Measurements from ENCODE around the gene LHCGR. TPM values are rescaled to one million over a fixed set of nuclear protein-coding genes. Genes with fewer than 3 reads are reported as not detected.

The LHCGR gene
- total RNA-seq, 1 experiment from 2014 or later: 0.31 TPM

DNA sequence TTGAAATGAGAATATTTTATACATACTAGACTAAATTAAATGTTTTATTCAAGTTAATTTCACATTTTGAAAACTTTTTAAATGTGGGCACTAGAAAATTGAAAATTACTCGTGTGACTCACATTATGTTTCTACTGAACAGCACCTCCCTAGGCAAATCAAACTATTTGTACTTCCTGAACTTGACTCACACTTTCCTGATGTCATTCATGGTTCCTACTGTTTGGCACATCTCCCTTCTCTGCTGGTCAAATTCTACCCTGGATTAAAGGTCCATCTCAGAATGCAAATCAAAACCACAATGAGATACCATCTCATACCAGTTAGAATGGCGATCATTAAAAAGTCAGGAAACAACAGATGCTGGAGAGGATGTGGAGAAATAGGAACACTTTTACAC is 16.7 kb downstream of the LHCGR start (continued):
- TF ChIP-seq, protein P1, sequence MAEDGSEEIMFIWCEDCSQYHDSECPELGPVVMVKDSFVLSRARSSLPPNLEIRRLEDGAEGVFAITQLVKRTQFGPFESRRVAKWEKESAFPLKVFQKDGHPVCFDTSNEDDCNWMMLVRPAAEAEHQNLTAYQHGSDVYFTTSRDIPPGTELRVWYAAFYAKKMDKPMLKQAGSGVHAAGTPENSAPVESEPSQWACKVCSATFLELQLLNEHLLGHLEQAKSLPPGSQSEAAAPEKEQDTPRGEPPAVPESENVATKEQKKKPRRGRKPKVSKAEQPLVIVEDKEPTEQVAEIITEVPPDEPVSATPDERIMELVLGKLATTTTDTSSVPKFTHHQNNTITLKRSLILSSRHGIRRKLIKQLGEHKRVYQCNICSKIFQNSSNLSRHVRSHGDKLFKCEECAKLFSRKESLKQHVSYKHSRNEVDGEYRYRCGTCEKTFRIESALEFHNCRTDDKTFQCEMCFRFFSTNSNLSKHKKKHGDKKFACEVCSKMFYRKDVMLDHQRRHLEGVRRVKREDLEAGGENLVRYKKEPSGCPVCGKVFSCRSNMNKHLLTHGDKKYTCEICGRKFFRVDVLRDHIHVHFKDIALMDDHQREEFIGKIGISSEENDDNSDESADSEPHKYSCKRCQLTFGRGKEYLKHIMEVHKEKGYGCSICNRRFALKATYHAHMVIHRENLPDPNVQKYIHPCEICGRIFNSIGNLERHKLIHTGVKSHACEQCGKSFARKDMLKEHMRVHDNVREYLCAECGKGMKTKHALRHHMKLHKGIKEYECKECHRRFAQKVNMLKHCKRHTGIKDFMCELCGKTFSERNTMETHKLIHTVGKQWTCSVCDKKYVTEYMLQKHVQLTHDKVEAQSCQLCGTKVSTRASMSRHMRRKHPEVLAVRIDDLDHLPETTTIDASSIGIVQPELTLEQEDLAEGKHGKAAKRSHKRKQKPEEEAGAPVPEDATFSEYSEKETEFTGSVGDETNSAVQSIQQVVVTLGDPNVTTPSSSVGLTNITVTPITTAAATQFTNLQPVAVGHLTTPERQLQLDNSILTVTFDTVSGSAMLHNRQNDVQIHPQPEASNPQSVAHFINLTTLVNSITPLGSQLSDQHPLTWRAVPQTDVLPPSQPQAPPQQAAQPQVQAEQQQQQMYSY (CRISPR knock-in tag; IDR thresholded peaks at IDR 0.05): no peak
- TF ChIP-seq EMX1 (CRISPR knock-in tag; IDR thresholded peaks at IDR 0.05): no peak
- TF ChIP-seq CREB1 (CRISPR knock-in tag; IDR thresholded peaks at IDR 0.05): no peak
- no peak for TF ChIP-seq NFE2L1 (CRISPR knock-in tag; IDR thresholded peaks at IDR 0.05)
- TF ChIP-seq, protein P2, sequence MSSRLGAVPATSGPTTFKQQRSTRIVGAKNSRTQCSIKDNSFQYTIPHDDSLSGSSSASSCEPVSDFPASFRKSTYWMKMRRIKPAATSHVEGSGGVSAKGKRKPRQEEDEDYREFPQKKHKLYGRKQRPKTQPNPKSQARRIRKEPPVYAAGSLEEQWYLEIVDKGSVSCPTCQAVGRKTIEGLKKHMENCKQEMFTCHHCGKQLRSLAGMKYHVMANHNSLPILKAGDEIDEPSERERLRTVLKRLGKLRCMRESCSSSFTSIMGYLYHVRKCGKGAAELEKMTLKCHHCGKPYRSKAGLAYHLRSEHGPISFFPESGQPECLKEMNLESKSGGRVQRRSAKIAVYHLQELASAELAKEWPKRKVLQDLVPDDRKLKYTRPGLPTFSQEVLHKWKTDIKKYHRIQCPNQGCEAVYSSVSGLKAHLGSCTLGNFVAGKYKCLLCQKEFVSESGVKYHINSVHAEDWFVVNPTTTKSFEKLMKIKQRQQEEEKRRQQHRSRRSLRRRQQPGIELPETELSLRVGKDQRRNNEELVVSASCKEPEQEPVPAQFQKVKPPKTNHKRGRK (CRISPR knock-in tag; IDR thresholded peaks at IDR 0.05; ENCODE audit: borderline replicate concordance): no peak
- TF ChIP-seq, protein P3, sequence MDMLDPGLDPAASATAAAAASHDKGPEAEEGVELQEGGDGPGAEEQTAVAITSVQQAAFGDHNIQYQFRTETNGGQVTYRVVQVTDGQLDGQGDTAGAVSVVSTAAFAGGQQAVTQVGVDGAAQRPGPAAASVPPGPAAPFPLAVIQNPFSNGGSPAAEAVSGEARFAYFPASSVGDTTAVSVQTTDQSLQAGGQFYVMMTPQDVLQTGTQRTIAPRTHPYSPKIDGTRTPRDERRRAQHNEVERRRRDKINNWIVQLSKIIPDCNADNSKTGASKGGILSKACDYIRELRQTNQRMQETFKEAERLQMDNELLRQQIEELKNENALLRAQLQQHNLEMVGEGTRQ (CRISPR knock-in tag; IDR thresholded peaks at IDR 0.05): no peak
- TF ChIP-seq ZNF121 (CRISPR knock-in tag; IDR thresholded peaks at IDR 0.05): no peak
- TF ChIP-seq IRF2 (CRISPR knock-in tag; IDR thresholded peaks at IDR 0.05; ENCODE audit: borderline replicate concordance, low read depth): no peak
- no peak for TF ChIP-seq NFATC4 (CRISPR knock-in tag; IDR thresholded peaks at IDR 0.05)
- TF ChIP-seq, protein P4, sequence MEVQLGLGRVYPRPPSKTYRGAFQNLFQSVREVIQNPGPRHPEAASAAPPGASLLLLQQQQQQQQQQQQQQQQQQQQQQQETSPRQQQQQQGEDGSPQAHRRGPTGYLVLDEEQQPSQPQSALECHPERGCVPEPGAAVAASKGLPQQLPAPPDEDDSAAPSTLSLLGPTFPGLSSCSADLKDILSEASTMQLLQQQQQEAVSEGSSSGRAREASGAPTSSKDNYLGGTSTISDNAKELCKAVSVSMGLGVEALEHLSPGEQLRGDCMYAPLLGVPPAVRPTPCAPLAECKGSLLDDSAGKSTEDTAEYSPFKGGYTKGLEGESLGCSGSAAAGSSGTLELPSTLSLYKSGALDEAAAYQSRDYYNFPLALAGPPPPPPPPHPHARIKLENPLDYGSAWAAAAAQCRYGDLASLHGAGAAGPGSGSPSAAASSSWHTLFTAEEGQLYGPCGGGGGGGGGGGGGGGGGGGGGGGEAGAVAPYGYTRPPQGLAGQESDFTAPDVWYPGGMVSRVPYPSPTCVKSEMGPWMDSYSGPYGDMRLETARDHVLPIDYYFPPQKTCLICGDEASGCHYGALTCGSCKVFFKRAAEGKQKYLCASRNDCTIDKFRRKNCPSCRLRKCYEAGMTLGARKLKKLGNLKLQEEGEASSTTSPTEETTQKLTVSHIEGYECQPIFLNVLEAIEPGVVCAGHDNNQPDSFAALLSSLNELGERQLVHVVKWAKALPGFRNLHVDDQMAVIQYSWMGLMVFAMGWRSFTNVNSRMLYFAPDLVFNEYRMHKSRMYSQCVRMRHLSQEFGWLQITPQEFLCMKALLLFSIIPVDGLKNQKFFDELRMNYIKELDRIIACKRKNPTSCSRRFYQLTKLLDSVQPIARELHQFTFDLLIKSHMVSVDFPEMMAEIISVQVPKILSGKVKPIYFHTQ (CRISPR knock-in tag; IDR thresholded peaks at IDR 0.05): no peak

DNA sequence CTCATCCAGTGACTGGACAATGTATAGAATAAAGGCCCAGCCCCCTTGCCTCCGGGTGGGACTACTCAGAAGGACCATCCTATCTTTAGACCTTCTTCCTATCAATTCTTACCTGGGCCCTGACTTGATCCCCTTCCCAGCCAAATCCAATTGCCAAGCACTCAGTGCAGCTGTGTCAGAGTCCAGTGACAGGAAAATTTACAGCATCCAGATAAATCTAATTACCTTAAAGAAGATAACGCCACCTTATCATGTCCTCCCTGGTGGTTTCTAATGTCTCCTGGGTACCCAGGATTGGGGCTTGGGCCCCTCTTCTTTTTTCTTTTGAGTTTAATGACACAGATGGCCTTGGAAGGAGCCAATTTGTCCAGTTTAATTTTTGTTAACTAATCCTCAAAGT is 19.3 kb downstream of the LHCGR start:
- Mint-ChIP-seq H3K27me3 (ENCODE audit: low read depth) (no peaks in the 10 kb centered on the region; the same call in 1 of the 2 replicates), H3K27ac (no peak overlapping the region), H3K36me3 (peaks cover 12% of the 10 kb centered on the region; the same call in 1 of the 2 replicates), H3K9me3 (peaks cover 21% of the 10 kb centered on the region), H3K4me1 (peaks cover 10% of the 10 kb centered on the region), H3K4me3 (no peak overlapping the region)
- TF ChIP-seq TEAD1 (CRISPR knock-in tag; IDR thresholded peaks at IDR 0.05) (no peak), ZNF416 (CRISPR knock-in tag; IDR thresholded peaks at IDR 0.05) (no peak), TP53 (CRISPR knock-in tag; IDR thresholded peaks at IDR 0.05) (no peak), MYBL2 (CRISPR knock-in tag; IDR thresholded peaks at IDR 0.05) (no peak), ESRRA (CRISPR knock-in tag; IDR thresholded peaks at IDR 0.05; ENCODE audit: borderline replicate concordance) (no peak), CREB1 (CRISPR knock-in tag; IDR thresholded peaks at IDR 0.05) (no peak)
- TF ChIP-seq, protein P5, sequence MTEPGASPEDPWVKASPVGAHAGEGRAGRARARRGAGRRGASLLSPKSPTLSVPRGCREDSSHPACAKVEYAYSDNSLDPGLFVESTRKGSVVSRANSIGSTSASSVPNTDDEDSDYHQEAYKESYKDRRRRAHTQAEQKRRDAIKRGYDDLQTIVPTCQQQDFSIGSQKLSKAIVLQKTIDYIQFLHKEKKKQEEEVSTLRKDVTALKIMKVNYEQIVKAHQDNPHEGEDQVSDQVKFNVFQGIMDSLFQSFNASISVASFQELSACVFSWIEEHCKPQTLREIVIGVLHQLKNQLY (CRISPR knock-in tag; IDR thresholded peaks at IDR 0.05): no peak
- TF ChIP-seq, protein P6, sequence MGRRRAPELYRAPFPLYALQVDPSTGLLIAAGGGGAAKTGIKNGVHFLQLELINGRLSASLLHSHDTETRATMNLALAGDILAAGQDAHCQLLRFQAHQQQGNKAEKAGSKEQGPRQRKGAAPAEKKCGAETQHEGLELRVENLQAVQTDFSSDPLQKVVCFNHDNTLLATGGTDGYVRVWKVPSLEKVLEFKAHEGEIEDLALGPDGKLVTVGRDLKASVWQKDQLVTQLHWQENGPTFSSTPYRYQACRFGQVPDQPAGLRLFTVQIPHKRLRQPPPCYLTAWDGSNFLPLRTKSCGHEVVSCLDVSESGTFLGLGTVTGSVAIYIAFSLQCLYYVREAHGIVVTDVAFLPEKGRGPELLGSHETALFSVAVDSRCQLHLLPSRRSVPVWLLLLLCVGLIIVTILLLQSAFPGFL (CRISPR knock-in tag; IDR thresholded peaks at IDR 0.05; ENCODE audit: borderline replicate concordance): no peak
- TF ChIP-seq, protein P7, sequence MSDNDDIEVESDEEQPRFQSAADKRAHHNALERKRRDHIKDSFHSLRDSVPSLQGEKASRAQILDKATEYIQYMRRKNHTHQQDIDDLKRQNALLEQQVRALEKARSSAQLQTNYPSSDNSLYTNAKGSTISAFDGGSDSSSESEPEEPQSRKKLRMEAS (CRISPR knock-in tag; IDR thresholded peaks at IDR 0.05): no peak
- TF ChIP-seq, protein P8, sequence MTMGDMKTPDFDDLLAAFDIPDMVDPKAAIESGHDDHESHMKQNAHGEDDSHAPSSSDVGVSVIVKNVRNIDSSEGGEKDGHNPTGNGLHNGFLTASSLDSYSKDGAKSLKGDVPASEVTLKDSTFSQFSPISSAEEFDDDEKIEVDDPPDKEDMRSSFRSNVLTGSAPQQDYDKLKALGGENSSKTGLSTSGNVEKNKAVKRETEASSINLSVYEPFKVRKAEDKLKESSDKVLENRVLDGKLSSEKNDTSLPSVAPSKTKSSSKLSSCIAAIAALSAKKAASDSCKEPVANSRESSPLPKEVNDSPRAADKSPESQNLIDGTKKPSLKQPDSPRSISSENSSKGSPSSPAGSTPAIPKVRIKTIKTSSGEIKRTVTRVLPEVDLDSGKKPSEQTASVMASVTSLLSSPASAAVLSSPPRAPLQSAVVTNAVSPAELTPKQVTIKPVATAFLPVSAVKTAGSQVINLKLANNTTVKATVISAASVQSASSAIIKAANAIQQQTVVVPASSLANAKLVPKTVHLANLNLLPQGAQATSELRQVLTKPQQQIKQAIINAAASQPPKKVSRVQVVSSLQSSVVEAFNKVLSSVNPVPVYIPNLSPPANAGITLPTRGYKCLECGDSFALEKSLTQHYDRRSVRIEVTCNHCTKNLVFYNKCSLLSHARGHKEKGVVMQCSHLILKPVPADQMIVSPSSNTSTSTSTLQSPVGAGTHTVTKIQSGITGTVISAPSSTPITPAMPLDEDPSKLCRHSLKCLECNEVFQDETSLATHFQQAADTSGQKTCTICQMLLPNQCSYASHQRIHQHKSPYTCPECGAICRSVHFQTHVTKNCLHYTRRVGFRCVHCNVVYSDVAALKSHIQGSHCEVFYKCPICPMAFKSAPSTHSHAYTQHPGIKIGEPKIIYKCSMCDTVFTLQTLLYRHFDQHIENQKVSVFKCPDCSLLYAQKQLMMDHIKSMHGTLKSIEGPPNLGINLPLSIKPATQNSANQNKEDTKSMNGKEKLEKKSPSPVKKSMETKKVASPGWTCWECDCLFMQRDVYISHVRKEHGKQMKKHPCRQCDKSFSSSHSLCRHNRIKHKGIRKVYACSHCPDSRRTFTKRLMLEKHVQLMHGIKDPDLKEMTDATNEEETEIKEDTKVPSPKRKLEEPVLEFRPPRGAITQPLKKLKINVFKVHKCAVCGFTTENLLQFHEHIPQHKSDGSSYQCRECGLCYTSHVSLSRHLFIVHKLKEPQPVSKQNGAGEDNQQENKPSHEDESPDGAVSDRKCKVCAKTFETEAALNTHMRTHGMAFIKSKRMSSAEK (CRISPR knock-in tag; IDR thresholded peaks at IDR 0.05; ENCODE audit: borderline replicate concordance): no peak
- ATAC-seq: no peak
- ChIA-PET CTCF (no interaction called here), POLR2A (interaction anchor here (0.7 kb wide), 1 partner anchor 31 kb away, joined by 3 read pairs; no protein-coding TSS in a partner anchor)
- DNase-seq (ENCODE audit: low spot score): no peak
